ENCODE results near the gene TTLL4. TPM values are rescaled to one million over a fixed set of nuclear protein-coding genes. Genes with fewer than 3 reads are reported as not detected.

Gene TTLL4
- total RNA-seq, 3 donors from 2014 or later = 8.3 to 34.7 (median 29.0) TPM

- H3K9me3 ChIP-seq = peaks cover 9 to 17% of the 10 kb centered on the region in 2 donors
- H3K4me1 ChIP-seq = no peaks in the 10 kb centered on the region
- H3K27ac ChIP-seq = no peak overlapping the region
- H3K4me3 ChIP-seq = no peak overlapping the region
- intact Hi-C loops (cut with DNase I; ENCODE audit: low total_unique reads) = no loop called here
- no peaks in the 10 kb centered on the region for H3K27me3 ChIP-seq
- no peak for TF ChIP-seq POLR2AphosphoS5 (IDR thresholded peaks at IDR 0.05)
- TF ChIP-seq CTCF (IDR thresholded peaks at IDR 0.05) = no peak
- no peak for TF ChIP-seq POLR2A (IDR thresholded peaks at IDR 0.05)
- DNase-seq (ENCODE audit: low spot score in 2 of 2) = peak in 1 of 2 donors; percentile 9
- no peaks in the 10 kb centered on the region for H3K36me3 ChIP-seq
Measured at GRCh38 chr2:218722876-218723785, 12.5 kb downstream of the TTLL4 start.

GRCh38 chr2:218726004-218726574 is 15.5 kb downstream of the TTLL4 start:
- no peaks in the 10 kb centered on the region for H3K4me1 ChIP-seq
- peaks cover 9 to 17% of the 10 kb centered on the region in 2 donors for H3K9me3 ChIP-seq
- no peaks in the 10 kb centered on the region for H3K27me3 ChIP-seq
- H3K4me3 ChIP-seq = no peak overlapping the region
- intact Hi-C loops (cut with DNase I; ENCODE audit: low total_unique reads) = no loop called here
- no peaks in the 10 kb centered on the region for H3K36me3 ChIP-seq
- no peak for DNase-seq (ENCODE audit: low spot score in 2 of 2)
- H3K27ac ChIP-seq = no peak overlapping the region
- TF ChIP-seq POLR2AphosphoS5 (IDR thresholded peaks at IDR 0.05) = no peak
- TF ChIP-seq CTCF (IDR thresholded peaks at IDR 0.05) = no peak
- no peak for TF ChIP-seq POLR2A (IDR thresholded peaks at IDR 0.05)

- DNase-seq (ENCODE audit: low spot score in 2 of 2) = no peak
- Histone ChIP-seq H3K4me3 (no peak overlapping the region), H3K27ac (no peak overlapping the region), H3K27me3 (no peaks in the 10 kb centered on the region), H3K36me3 (no peaks in the 10 kb centered on the region), H3K4me1 (peaks cover 3 to 10% of the 10 kb centered on the region in 2 donors), H3K9me3 (peaks cover 9 to 17% of the 10 kb centered on the region in 2 donors)
- intact Hi-C loops (cut with DNase I; ENCODE audit: low total_unique reads) = no loop called here
- TF ChIP-seq POLR2AphosphoS5 (IDR thresholded peaks at IDR 0.05) (no peak), CTCF (IDR thresholded peaks at IDR 0.05) (peak in 2 of 3 donors; percentile 22 to 50)
Measured at GRCh38 chr2:218727502-218728165, 17.0 kb downstream of the TTLL4 start.

GRCh38 chr2:218729640-218730039 is 19.0 kb downstream of the TTLL4 start:
- Histone ChIP-seq H3K4me1 (peaks cover 3 to 10% of the 10 kb centered on the region in 2 donors), H3K27ac (no peak overlapping the region), H3K4me3 (no peak overlapping the region), H3K27me3 (no peaks in the 10 kb centered on the region), H3K36me3 (no peaks in the 10 kb centered on the region), H3K9me3 (peaks cover 9 to 17% of the 10 kb centered on the region in 2 donors)
- intact Hi-C loops (cut with DNase I; ENCODE audit: low total_unique reads) = no loop called here
- no peak for DNase-seq (ENCODE audit: low spot score in 2 of 2)
- TF ChIP-seq POLR2A (IDR thresholded peaks at IDR 0.05) (no peak), CTCF (IDR thresholded peaks at IDR 0.05) (no peak), POLR2AphosphoS5 (IDR thresholded peaks at IDR 0.05) (no peak)

All from breast epithelium (tissue), 4 donors.